SK-N-SH (cell line): Measurements from ENCODE around the gene SPATA31D4. TPM values are rescaled to one million over a fixed set of nuclear protein-coding genes. Genes with fewer than 3 reads are reported as not detected.

Experiments used
- CTCF ChIA-PET: fragments of 300-600, 350-600 bp; formaldehyde crosslinking; extraction: SDS; loops from one replicate; lab custom pipeline; 2021; lab: Yijun Ruan, JAX
- POLR2A ChIA-PET: fragments of 350-600 bp; sonication (Branson Sonifier 250); formaldehyde crosslinking; extraction: SDS; loops from one replicate; lab custom pipeline; 2020; ENCODE audit warnings: antibody characterized with exemption, inconsistent platforms; lab: Yijun Ruan, JAX
- DNase-seq: peaks from one replicate; pipeline ENCODE4 v3.0.0; 2012
- H2AFZ ChIP-seq: fragments of 200-600 bp; sonication (generic); 2 replicates; pipeline ENCODE4 v1.8.1; 2016; ENCODE audit warnings: antibody characterized with exemption, mild to moderate bottlenecking, low read depth
- H3F3A ChIP-seq: fragments of 200-600 bp; sonication (generic); replicated peaks from 2 replicates; pipeline ENCODE3; 2016; ENCODE audit warnings: antibody characterized with exemption, mild to moderate bottlenecking; ENCODE audit not compliant: insufficient read depth
- H3K27ac ChIP-seq, 2 experiments: fragments of 200-500 bp in 1 of 2; fragments of 200-600 bp in 1 of 2; sonication (Bioruptor generic) in 1 of 2; sonication (generic), shearing (Covaris generic) in 1 of 2; 2 replicates each; pipeline versions ENCODE4 v1.5.1 to v1.6.1; 2014 to 2016; ENCODE audit warnings: low read depth in 2 of 2, inconsistent platforms in 1 of 2, low read length in 1 of 2, mild to moderate bottlenecking in 1 of 2, mixed read lengths in 1 of 2
- H3K27me3 ChIP-seq: fragments of 200-600 bp; sonication (generic), shearing (Covaris generic); 2 replicates; pipeline ENCODE4 v1.6.1; 2016; ENCODE audit warnings: mixed run types; ENCODE audit not compliant: insufficient read depth
- H3K36me3 ChIP-seq, 2 experiments: fragments of 200-500 bp in 1 of 2; fragments of 200-600 bp in 1 of 2; sonication (Bioruptor generic) in 1 of 2; sonication (generic) in 1 of 2; replicated peaks in 1 of 2; 2 replicates each; pipeline versions ENCODE3 to v1.5.1; 2014 to 2016; ENCODE audit warnings: low read length in 1 of 2, mild to moderate bottlenecking in 1 of 2; ENCODE audit not compliant: insufficient read depth in 2 of 2, control insufficient read depth in 1 of 2
- H3K4me1 ChIP-seq, 2 experiments: fragments of 200-500 bp in 1 of 2; fragments of 200-600 bp in 1 of 2; sonication (Bioruptor generic) in 1 of 2; sonication (generic), shearing (Covaris generic) in 1 of 2; 2 replicates each; pipeline versions ENCODE4 v1.5.1 to v1.6.1; 2014 to 2016; ENCODE audit warnings: low read depth in 1 of 2, low read length in 1 of 2, mixed run types in 1 of 2; ENCODE audit not compliant: insufficient read depth in 2 of 2, control insufficient read depth in 1 of 2
- H3K4me2 ChIP-seq: fragments of 200-600 bp; sonication (generic), shearing (Covaris generic); 2 replicates; pipeline ENCODE4 v1.6.1; 2017; ENCODE audit warnings: mixed run types
- H3K4me3 ChIP-seq, 2 experiments: fragments of 200-500 bp in 1 of 2; fragments of 200-600 bp in 1 of 2; sonication (Bioruptor generic) in 1 of 2; sonication (generic), shearing (Covaris generic) in 1 of 2; 2 replicates each; pipeline versions ENCODE4 v1.5.1 to v1.8.1; 2014 to 2016; ENCODE audit warnings: low read depth in 2 of 2, inconsistent platforms in 1 of 2, low read length in 1 of 2, mild to moderate bottlenecking in 1 of 2, mixed read lengths in 1 of 2, moderate library complexity in 1 of 2
- H3K79me2 ChIP-seq: fragments of 200-600 bp; sonication (generic); 2 replicates; pipeline ENCODE4 v1.8.1; 2017; ENCODE audit warnings: mild to moderate bottlenecking; ENCODE audit not compliant: insufficient read depth
- H3K9ac ChIP-seq: fragments of 200-600 bp; sonication (generic); 2 replicates; pipeline ENCODE4 v1.6.1; 2017; ENCODE audit warnings: mixed run types
- H3K9me2 ChIP-seq: fragments of 200-600 bp; sonication (generic); 2 replicates; pipeline ENCODE4 v1.6.1; 2017; ENCODE audit warnings: mixed run types
- H3K9me3 ChIP-seq: fragments of 200-600 bp; sonication (generic); 2 replicates; pipeline ENCODE4 v1.6.1; 2017; ENCODE audit warnings: mixed run types, mild to moderate bottlenecking, moderate library complexity
- H4K20me1 ChIP-seq: fragments of 200-600 bp; sonication (generic); 2 replicates; pipeline ENCODE4 v1.6.1; 2017; ENCODE audit warnings: mild to moderate bottlenecking, mixed run types; ENCODE audit not compliant: insufficient read depth
- EP300 ChIP-seq, 2 experiments: IDR thresholded peaks; 2 replicates each; pipeline versions ENCODE4 v1.4.0 to v1.6.1; 2012; ENCODE audit warnings: borderline replicate concordance in 1 of 2, low read depth in 1 of 2, low read length in 1 of 2
- EZH2phosphoT487 ChIP-seq: fragments of 200-600 bp; sonication (generic); IDR thresholded peaks from 2 replicates; pipeline ENCODE4 v1.6.1; 2017; ENCODE audit warnings: low read depth, mixed run types, mild to moderate bottlenecking, antibody characterized with exemption, moderate library complexity, borderline replicate concordance
- GABPA ChIP-seq: IDR thresholded peaks from 2 replicates; pipeline ENCODE4 v1.4.0; 2012; ENCODE audit warnings: low read depth, mild to moderate bottlenecking
- MAX ChIP-seq: IDR thresholded peaks from 2 replicates; pipeline ENCODE4 v1.4.0; 2012; ENCODE audit warnings: low read depth
- MEF2A ChIP-seq: IDR thresholded peaks from 2 replicates; pipeline ENCODE4 v1.4.0; 2012; ENCODE audit warnings: low read depth, borderline replicate concordance
- NFIC ChIP-seq: IDR thresholded peaks from 2 replicates; pipeline ENCODE4 v1.4.0; 2012; ENCODE audit warnings: borderline replicate concordance
- NRF1 ChIP-seq: IDR thresholded peaks from 2 replicates; pipeline ENCODE4 v1.6.1; 2012; ENCODE audit warnings: low read depth, mild to moderate bottlenecking, low read length
- POLR2AphosphoS5 ChIP-seq: IDR thresholded peaks from 2 replicates; pipeline ENCODE4 v1.6.1; 2012; ENCODE audit warnings: low read depth, low read length
- SIN3A ChIP-seq: IDR thresholded peaks from 2 replicates; pipeline ENCODE4 v1.6.1; 2012; ENCODE audit warnings: low read depth, mild to moderate bottlenecking, low read length, moderate library complexity, borderline replicate concordance
- SMC3 ChIP-seq: IDR thresholded peaks from 2 replicates; pipeline ENCODE4 v1.6.1; 2012; ENCODE audit warnings: low read depth, low read length, improper control_type of control experiment
- TEAD4 ChIP-seq: IDR thresholded peaks from 2 replicates; pipeline ENCODE4 v1.4.0; 2012; ENCODE audit warnings: mild to moderate bottlenecking, borderline replicate concordance; ENCODE audit not compliant: insufficient read depth
- USF2 ChIP-seq: fragments of 150-350 bp; IDR thresholded peaks from 2 replicates; pipeline ENCODE4 v1.6.1; 2017; ENCODE audit warnings: antibody characterized with exemption, low read length, low read depth, borderline replicate concordance
- WGBS: methylation state at CpG from one replicate; pipeline ENCODE4 v1.1.6; 2017; ENCODE audit warnings: low lambda C conversion rate; 5-methylcytosine and 5-hydroxymethylcytosine counted together
- polyA plus RNA-seq, 3 experiments: library from polyadenylated mRNA; depleted of rRNA; stranded (reverse); fragments of >200 nt; gene quantifications; 2 replicates each; pipeline ENCODE4 v1.2.3, GENCODE V29; 2012

The SPATA31D4 gene
- polyA plus RNA-seq, 1 of the 3 experiments (the other 2 are of a cell fraction): not detected

- no peak overlapping the region for H2AFZ ChIP-seq
- H3K9me3 ChIP-seq: no peaks in the 10 kb centered on the region
- H3K4me2 ChIP-seq: no peak overlapping the region
- H3K4me3 ChIP-seq: no peak overlapping the region
- no peaks in the 10 kb centered on the region for H3K36me3 ChIP-seq
- H3K27me3 ChIP-seq: no peaks in the 10 kb centered on the region
- H3K4me1 ChIP-seq: no peaks in the 10 kb centered on the region; a peak in 1 of 4 replicates
- H3K79me2 ChIP-seq: no peaks in the 10 kb centered on the region
- H3F3A ChIP-seq: no peaks in the 10 kb centered on the region
- H3K9ac ChIP-seq: no peak overlapping the region
- H3K27ac ChIP-seq: no peak overlapping the region
- WGBS: 74% methylated on average over 2 of the region's 2 CpGs
- no peaks in the 10 kb centered on the region for H3K9me2 ChIP-seq
- H4K20me1 ChIP-seq: no peaks in the 10 kb centered on the region
- no peak for DNase-seq
- ChIA-PET POLR2A (no interaction called here), CTCF (no interaction called here)
- TF ChIP-seq NRF1 (no peak), USF2 (no peak), NFIC (no peak), MAX (no peak), SIN3A (no peak), EP300 (IDR thresholded peaks at IDR 0.05; ENCODE audit: borderline replicate concordance in 1 of 2, low read depth in 1 of 2, low read length in 1 of 2) (no peak), TEAD4 (no peak), MEF2A (no peak), EZH2phosphoT487 (no peak), GABPA (no peak), POLR2AphosphoS5 (no peak)
Observed at GRCh38 chr9:81902196-81902595, 26.0 kb upstream of the SPATA31D4 start.

DNA sequence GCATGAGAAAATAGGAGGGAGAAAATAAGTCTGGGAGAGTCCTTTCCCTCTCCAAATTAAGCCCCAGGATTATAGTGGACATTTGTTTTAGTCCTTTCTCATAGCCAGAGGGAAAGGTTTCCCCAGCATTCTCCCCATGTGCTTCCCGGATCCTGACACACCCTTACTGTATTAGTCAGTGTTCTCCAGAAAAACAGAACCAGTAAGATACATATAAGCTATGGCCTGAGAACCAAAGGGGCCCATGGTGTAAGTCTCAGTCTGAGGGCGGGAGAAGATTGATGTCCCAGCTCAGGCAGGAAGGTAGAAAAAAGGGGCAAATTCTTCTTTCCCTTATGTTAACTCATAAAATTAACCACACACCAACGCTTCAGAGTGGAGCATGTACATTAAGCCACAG, 25.6 kb upstream of the SPATA31D4 start:
- Histone ChIP-seq H3K9me2 (no peaks in the 10 kb centered on the region), H3K4me2 (no peak overlapping the region), H3K79me2 (no peaks in the 10 kb centered on the region), H3K9me3 (no peaks in the 10 kb centered on the region), H3K9ac (no peak overlapping the region), H3K4me1 (no peaks in the 10 kb centered on the region; a peak in 1 of 4 replicates), H3K36me3 (no peaks in the 10 kb centered on the region), H4K20me1 (no peaks in the 10 kb centered on the region), H3K27me3 (no peaks in the 10 kb centered on the region), H3F3A (no peaks in the 10 kb centered on the region), H3K27ac (no peak overlapping the region), H3K4me3 (no peak overlapping the region), H2AFZ (no peak overlapping the region)
- DNase-seq: no peak
- TF ChIP-seq TEAD4 (no peak), NRF1 (no peak), SMC3 (no peak)
- 91% methylated on average over 3 of the region's 3 CpGs for WGBS
- CTCF ChIA-PET: no interaction called here
- POLR2A ChIA-PET: no interaction called here
